Progenitor cell of endocrine pancreas (in vitro differentiated cells): ENCODE measurements around the gene SPANXN5. TPM values are rescaled to one million over a fixed set of nuclear protein-coding genes. Genes with fewer than 3 reads are reported as not detected.
"Not testable (repeated sequence)": the region's sequence is repeated elsewhere in the genome, so short reads cannot be mapped to it uniquely, and the experiment has no call there.

Experiments used
- DNase-seq: peaks from one replicate; pipeline ENCODE4 v3.0.0; 2021; ENCODE audit warnings: low spot score; ENCODE audit not compliant: unreplicated experiment
- H3K27ac Mint-ChIP-seq: 2 replicates; pipeline ENCODE4 v1.8.0; 2021; ENCODE audit warnings: mild to moderate bottlenecking, moderate library complexity, mixed read lengths
- H3K27me3 Mint-ChIP-seq: 2 replicates; pipeline ENCODE4 v1.8.0; 2021; ENCODE audit warnings: mixed read lengths
- H3K36me3 Mint-ChIP-seq: 2 replicates; pipeline ENCODE4 v1.8.0; 2022; ENCODE audit warnings: mixed read lengths; ENCODE audit not compliant: insufficient read depth
- H3K4me1 Mint-ChIP-seq: 2 replicates; pipeline ENCODE4 v1.8.0; 2021; ENCODE audit warnings: low read depth, mixed read lengths
- H3K4me3 Mint-ChIP-seq: 2 replicates; pipeline ENCODE4 v1.8.0; 2021; ENCODE audit warnings: low read depth, mild to moderate bottlenecking, moderate library complexity, mixed read lengths
- H3K9me3 Mint-ChIP-seq: 2 replicates; pipeline ENCODE4 v1.8.0; 2021; ENCODE audit warnings: low read depth, mixed read lengths
- total RNA-seq: library from RNA; stranded (reverse); gene quantifications from 2 replicates; pipeline ENCODE4 v1.2.1, GENCODE V29; 2021
- TF ChIP-seq, protein P1 (sequence below): fragments of 200-600 bp; sonication (generic); IDR thresholded peaks from one replicate; pipeline ENCODE4 v1.5.0; 2021; ENCODE audit warnings: antibody characterized with exemption, mild to moderate bottlenecking; ENCODE audit not compliant: unreplicated experiment

SPANXN5 gene
- total RNA-seq, 1 donor from 2014 or later, result not detected

DNA sequence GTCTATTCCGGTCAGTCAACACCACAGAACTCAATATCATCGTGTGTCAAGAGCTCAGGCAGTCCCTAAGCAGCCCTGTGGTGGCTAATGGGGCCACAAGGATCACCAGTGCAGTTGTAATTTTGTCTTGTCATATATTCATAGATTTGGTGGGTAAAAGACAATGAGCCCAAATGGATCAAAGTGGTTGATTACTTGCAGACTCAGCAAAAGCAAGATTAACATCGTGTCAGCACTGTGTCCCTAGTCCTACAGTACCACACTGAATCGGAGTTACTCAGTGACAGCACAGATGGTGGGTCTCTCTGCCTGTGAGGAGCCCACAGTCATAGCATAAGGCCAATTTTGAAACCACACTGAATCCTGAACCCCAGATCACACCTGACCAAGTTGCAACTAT is 22.6 kb upstream of the SPANXN5 start:
- H3K9me3 Mint-ChIP-seq, result no peaks in the 10 kb centered on the region
- H3K27ac Mint-ChIP-seq, result no peak overlapping the region
- no peak overlapping the region for H3K4me3 Mint-ChIP-seq
- H3K27me3 Mint-ChIP-seq, result no peaks in the 10 kb centered on the region
- no peak for DNase-seq
- H3K36me3 Mint-ChIP-seq, result no peaks in the 10 kb centered on the region
- no peaks in the 10 kb centered on the region for H3K4me1 Mint-ChIP-seq
- TF ChIP-seq, protein P1, sequence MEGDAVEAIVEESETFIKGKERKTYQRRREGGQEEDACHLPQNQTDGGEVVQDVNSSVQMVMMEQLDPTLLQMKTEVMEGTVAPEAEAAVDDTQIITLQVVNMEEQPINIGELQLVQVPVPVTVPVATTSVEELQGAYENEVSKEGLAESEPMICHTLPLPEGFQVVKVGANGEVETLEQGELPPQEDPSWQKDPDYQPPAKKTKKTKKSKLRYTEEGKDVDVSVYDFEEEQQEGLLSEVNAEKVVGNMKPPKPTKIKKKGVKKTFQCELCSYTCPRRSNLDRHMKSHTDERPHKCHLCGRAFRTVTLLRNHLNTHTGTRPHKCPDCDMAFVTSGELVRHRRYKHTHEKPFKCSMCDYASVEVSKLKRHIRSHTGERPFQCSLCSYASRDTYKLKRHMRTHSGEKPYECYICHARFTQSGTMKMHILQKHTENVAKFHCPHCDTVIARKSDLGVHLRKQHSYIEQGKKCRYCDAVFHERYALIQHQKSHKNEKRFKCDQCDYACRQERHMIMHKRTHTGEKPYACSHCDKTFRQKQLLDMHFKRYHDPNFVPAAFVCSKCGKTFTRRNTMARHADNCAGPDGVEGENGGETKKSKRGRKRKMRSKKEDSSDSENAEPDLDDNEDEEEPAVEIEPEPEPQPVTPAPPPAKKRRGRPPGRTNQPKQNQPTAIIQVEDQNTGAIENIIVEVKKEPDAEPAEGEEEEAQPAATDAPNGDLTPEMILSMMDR, result no peak

DNA sequence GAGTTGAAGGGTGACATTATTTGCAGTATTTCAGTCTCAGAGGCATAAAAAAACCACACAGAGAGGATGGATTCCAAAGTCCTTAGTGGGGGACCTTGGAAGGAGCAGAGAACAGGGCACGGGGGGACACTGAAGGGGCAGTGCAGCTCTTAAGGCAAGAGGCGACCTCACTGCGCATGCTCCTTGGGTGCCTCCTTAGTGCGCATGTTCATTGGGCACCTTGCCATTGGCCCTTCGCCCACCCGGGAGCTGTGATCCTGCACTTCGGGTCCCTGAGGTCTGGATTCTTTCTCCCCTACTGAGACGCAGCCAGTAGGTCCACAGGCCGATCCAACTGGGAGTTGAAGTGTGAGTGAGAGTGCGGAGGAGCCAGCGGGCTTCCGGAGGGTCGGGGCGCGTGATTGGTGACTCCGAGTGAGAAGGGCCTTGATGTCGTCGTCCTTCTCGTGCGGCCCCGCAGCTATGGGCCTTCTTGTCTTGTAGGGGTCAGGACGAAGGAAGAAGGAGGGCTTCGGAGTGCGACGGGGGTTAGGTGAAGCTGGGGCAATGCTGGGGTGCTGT is 13.9 kb upstream of the SPANXN5 start, which contains the start of gene XAGE5:
TSS of gene XAGE5 (plus strand) at position 223 of the 561 bp plus-strand sequence. CDS start 1,280 bp downstream, outside the sequence.
- Mint-ChIP-seq H3K27me3 (no peaks in the 10 kb centered on the region), H3K4me1 (no peaks in the 10 kb centered on the region)

DNA sequence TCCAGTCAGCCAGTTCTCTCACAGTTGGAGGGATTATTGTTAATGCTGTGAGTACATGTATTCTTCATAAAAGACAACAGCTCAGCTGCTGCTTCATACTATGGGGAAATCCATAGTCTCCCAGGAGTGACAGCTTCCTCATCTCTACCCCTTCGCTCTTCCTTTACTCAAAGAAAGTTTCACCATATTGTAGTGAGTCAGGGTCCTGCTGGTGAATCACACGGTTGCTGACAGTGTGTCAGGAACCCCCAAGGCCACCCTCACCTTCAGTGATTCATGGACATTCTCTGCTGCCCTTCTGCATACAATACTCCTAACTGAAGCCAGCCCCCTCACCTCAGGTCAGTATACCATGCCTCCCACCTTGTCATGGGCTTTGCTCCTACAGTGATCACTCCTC is 7.6 kb upstream of the SPANXN5 start:
- peaks cover 18% of the 10 kb centered on the region for H3K9me3 Mint-ChIP-seq
- not testable (repeated sequence) for H3K4me1 Mint-ChIP-seq, H3K36me3 Mint-ChIP-seq, H3K27me3 Mint-ChIP-seq, H3K27ac Mint-ChIP-seq, DNase-seq, H3K4me3 Mint-ChIP-seq

More for the DNA sequence above, 13.9 kb upstream of the SPANXN5 start, which contains the start of gene XAGE5:
- TF ChIP-seq, protein P1, result no peak
- Mint-ChIP-seq H3K27ac (no peak within 1 kb of the TSS), H3K9me3 (peaks cover 12% of the 10 kb centered on the region), H3K4me3 (no peak within 1 kb of the TSS), H3K36me3 (no peaks in the 10 kb centered on the region)
- DNase-seq, result no peak

DNA sequence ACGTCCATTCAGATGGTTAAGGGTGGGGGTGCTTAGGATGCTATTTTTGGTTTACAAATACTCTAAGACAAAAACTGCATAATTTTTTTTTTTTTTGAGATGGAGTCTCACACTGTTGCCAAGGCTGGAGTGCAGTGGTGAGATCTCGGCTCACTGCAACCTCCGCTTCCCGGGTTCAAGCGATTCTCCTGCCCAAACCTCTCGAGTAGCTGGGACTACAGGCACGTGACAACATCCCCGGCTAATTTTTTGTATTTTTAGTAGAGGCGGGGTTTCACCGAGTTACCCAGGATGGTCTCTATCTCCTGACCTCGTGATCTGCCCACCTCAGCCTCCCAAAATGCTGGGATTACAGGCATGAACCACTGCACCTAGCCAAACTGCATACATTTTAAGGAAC is 23.7 kb downstream of the SPANXN5 start:
- DNase-seq, H3K4me3 Mint-ChIP-seq, H3K9me3 Mint-ChIP-seq, H3K27me3 Mint-ChIP-seq, H3K27ac Mint-ChIP-seq, H3K36me3 Mint-ChIP-seq, H3K4me1 Mint-ChIP-seq: not testable (repeated sequence)

DNA sequence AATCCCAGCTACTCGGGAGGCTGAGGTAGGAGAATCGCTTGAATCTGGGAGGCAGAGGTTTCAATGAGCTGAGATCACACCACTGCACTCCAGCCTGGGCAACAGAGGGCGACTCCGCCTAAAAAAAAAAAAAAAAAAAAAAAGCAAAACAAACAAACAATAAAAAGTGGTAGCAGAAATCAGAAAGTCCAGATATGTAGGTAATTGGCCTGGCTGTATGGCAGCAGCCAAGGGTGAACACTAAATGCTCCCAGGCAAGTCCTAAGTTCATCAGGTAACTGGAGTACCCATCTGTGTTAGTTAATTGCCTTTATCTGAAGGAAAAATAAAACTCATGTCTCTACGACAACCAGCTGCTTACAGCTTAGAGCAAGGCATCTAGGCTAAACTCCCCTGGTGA is 31.2 kb downstream of the SPANXN5 start:
- H3K4me1 Mint-ChIP-seq, H3K4me3 Mint-ChIP-seq, DNase-seq, H3K36me3 Mint-ChIP-seq, H3K27ac Mint-ChIP-seq, H3K9me3 Mint-ChIP-seq, H3K27me3 Mint-ChIP-seq: not testable (repeated sequence)

DNA sequence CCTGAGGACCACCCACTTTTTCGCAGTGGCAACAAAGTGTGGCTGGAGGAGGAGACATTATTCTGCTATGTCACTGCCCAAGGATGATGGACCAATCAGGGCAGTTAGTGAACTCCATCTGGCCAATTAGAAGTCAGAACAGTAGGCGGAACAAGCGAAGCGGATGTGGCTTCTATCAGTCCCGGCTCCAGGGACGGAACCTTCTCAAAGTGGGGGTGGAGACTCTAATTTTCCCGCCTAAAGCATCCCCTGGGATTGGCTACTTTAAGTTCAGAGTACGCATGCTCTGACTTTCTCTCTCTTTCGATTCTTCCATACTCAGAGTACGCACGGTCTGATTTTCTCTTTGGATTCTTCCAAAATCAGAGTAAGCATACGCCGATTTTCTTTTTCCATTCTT is 46.3 kb downstream of the SPANXN5 start, which contains the start of gene SSX2B:
TSS of gene SSX2B (plus strand) at position 301 of the 400 bp plus-strand sequence. CDS start 1,429 bp downstream, outside the sequence.
- not testable (repeated sequence) for H3K27me3 Mint-ChIP-seq, H3K4me3 Mint-ChIP-seq, H3K36me3 Mint-ChIP-seq, H3K27ac Mint-ChIP-seq, DNase-seq, H3K9me3 Mint-ChIP-seq, H3K4me1 Mint-ChIP-seq

Other genes starting within 250 kb of the SPANXN5 start
- not detected in 2 replicates for gene SSX7, start 142.5 kb downstream of the SPANXN5 start, total RNA-seq
- gene SSX2, start 90.2 kb downstream of the SPANXN5 start, total RNA-seq, result not detected in 2 replicates
- not detected in 2 replicates for gene SSX2B, start 46.2 kb downstream of the SPANXN5 start, total RNA-seq
- gene XAGE5, start 13.9 kb upstream of the SPANXN5 start, total RNA-seq, result not detected in 2 replicates
- not detected in 2 replicates for gene XAGE3, start 70.7 kb upstream of the SPANXN5 start, total RNA-seq
- 13.1 and 14.9 TPM in 2 replicates for gene FAM156B, start 99.9 kb upstream of the SPANXN5 start, total RNA-seq
- gene FAM156A, start 161.1 kb upstream of the SPANXN5 start, total RNA-seq, result 22.0 and 27.2 TPM in 2 replicates